ENCODE measurements around the gene PANK2. TPM values are rescaled to one million over a fixed set of nuclear protein-coding genes. Genes with fewer than 3 reads are reported as not detected.

The PANK2 gene
- total and polyA plus RNA-seq, 10 donors, result 23.0 to 74.4 (median 64.3) TPM

DNA sequence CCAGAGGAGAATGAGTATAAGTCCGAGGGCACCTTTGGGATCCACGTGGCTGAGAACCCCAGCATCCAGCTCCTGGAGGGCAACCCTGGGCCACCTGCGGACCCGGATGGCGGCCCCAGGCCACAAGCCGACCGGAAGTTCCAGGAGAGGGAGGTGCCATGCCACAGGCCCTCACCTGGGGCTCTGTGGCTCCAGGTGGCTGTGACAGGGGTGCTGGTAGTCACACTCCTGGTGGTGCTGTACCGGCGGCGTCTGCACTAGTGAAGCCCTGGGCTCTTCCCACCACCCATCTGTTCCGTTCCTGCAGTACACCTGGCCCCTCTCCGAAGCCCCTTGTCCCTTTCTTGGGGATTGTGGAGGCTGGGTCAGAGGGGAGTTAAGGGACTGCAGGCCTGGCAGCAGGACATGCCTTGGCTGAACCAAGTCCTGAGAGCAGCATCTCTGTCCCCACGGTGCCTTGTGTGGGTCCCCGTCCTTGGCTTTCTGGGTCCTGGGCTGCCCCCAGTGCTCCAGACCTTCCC lies 23.2 kb upstream of the PANK2 start:
- Histone ChIP-seq H3K4me1 (peaks cover 0 to 7% (median 0%) of the 10 kb centered on the region in 6 donors), H3K27me3 (replicated peaks in 1 of 7) (no peaks in the 10 kb centered on the region), H3K9me3 (no peaks in the 10 kb centered on the region), H3K4me3 (no peak overlapping the region), H3K27ac (no peak overlapping the region), H3K36me3 (peaks cover 4 to 98% (median 81%) of the 10 kb centered on the region in 6 donors)
- WGBS, 5 donors, result 90 to 96% (median 94%) methylated on average over 9 to 14 of the region's 14 CpGs
- TF ChIP-seq POLR2AphosphoS5 (IDR thresholded peaks at IDR 0.05) (no peak), POLR2A (IDR thresholded peaks at IDR 0.05) (no peak)
- TF ChIP-seq, protein P1, sequence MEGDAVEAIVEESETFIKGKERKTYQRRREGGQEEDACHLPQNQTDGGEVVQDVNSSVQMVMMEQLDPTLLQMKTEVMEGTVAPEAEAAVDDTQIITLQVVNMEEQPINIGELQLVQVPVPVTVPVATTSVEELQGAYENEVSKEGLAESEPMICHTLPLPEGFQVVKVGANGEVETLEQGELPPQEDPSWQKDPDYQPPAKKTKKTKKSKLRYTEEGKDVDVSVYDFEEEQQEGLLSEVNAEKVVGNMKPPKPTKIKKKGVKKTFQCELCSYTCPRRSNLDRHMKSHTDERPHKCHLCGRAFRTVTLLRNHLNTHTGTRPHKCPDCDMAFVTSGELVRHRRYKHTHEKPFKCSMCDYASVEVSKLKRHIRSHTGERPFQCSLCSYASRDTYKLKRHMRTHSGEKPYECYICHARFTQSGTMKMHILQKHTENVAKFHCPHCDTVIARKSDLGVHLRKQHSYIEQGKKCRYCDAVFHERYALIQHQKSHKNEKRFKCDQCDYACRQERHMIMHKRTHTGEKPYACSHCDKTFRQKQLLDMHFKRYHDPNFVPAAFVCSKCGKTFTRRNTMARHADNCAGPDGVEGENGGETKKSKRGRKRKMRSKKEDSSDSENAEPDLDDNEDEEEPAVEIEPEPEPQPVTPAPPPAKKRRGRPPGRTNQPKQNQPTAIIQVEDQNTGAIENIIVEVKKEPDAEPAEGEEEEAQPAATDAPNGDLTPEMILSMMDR (IDR thresholded peaks at IDR 0.05 in 8 of 11, conservative IDR thresholded peaks at IDR 0.05 in 3 of 11), result no peak
- DNase-seq, result no peak
- intact Hi-C loops (cut with DNase I; ENCODE audit: low total_unique reads), result no loop called here

DNA sequence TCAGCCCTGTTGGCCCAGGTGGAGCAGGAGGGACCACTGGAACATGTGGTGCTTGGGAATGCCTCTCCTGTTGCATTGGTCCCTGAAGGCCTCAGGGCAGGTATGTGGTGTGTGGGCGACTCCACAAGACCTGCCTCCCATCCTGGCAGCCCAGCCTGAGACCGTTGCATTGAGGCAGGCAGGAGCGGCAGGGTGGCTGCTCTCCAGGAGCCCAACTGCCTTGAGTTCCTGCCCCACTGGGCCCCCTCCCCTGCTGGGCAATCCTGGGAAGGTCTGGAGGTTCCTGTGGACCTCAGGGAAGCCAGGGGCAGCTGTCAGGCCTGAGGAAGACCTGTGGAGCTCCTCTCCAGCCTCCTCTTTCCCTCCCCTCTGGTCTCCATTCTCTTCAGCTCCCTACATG lies 22.7 kb upstream of the PANK2 start:
- Histone ChIP-seq H3K27ac (no peak overlapping the region), H3K9me3 (no peaks in the 10 kb centered on the region), H3K36me3 (peaks cover 7 to 98% (median 81%) of the 10 kb centered on the region in 6 donors), H3K27me3 (replicated peaks in 1 of 7) (no peaks in the 10 kb centered on the region), H3K4me1 (peaks cover 0 to 7% (median 0%) of the 10 kb centered on the region in 6 donors), H3K4me3 (no peak overlapping the region)
- intact Hi-C loops (cut with DNase I; ENCODE audit: low total_unique reads), result no loop called here
- TF ChIP-seq POLR2A (IDR thresholded peaks at IDR 0.05), result no peak
- TF ChIP-seq, protein P1 (IDR thresholded peaks at IDR 0.05 in 8 of 11, conservative IDR thresholded peaks at IDR 0.05 in 3 of 11), result no peak
- peak in 1 of 3 donors; percentile 64 for TF ChIP-seq POLR2AphosphoS5 (IDR thresholded peaks at IDR 0.05)
- no peak for DNase-seq
- 80 to 91% (median 82%) methylated on average over 1 to 3 of the region's 3 CpGs for WGBS, 5 donors

DNA sequence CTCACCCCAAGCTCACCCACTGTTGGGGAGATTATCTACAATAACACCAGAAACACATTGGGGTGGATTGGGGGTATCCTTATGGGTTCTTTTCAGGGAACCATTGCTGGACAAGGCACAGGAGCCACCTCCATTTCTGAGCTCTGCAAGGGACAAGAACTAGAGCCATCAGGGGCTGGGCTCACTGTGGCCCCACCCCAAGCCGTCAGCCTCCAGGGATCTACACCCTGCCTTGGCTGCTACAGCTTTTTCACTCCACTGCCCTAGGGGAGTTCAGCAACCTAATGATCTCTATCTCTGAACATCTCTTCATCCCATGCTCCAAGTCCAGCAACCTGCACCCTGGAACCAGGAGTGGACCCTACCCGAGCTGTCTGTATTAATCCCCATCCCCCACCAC lies 21.4 kb upstream of the PANK2 start:
- intact Hi-C loops (cut with DNase I; ENCODE audit: low total_unique reads), result no loop called here
- TF ChIP-seq POLR2A (IDR thresholded peaks at IDR 0.05) (no peak), POLR2AphosphoS5 (IDR thresholded peaks at IDR 0.05) (no peak)
- TF ChIP-seq, protein P1 (IDR thresholded peaks at IDR 0.05 in 8 of 11, conservative IDR thresholded peaks at IDR 0.05 in 3 of 11), result no peak
- H3K27me3 ChIP-seq (replicated peaks in 1 of 7), result no peaks in the 10 kb centered on the region
- no peak overlapping the region for H3K27ac ChIP-seq
- DNase-seq, result no peak
- peaks cover 0 to 7% (median 0%) of the 10 kb centered on the region in 6 donors for H3K4me1 ChIP-seq
- peaks cover 4 to 98% (median 70%) of the 10 kb centered on the region in 6 donors for H3K36me3 ChIP-seq
- WGBS, 5 donors, result 63 to 87% (median 81%) methylated on average over 2 of the region's 2 CpGs
- H3K9me3 ChIP-seq, result no peaks in the 10 kb centered on the region
- H3K4me3 ChIP-seq, result no peak overlapping the region

DNA sequence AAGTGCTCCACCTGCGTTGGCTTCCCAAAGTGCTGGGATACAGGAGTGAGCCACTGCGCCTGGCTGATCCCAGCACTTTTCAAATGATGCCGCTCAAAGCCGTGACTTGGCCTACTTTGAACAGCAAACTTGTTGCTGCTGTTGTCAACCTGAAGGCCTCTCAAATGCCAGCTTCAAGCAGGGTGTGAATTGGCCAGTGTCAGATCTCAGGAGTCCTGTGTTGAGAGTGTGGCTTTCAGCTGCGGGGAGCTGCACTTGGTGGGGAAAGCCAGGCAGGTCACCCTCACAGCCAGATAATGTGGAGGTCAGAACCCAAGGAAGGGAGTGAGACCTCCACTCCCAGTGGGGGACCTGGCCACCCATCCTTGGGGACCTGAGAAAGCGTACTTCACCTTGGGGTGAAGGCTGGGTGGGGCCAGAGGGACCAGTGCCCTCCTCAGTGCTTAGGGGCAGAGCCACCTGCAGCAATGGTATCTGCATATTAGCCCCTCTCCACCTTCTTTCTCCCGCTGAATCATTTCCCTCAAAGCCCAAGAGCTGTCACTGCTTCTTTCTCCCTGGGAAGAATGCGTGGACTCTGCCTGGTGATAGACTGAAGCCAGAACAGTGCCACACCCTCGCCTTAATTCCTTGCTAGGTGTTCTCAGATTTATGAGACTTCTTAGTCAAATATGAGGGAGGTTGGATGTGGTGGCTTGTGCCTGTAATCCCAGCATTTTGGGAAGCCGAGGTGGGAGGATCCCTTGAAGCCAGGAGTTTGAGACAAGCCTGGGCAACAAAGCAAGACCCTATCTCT lies 19.1 kb upstream of the PANK2 start:
- H3K9me3 ChIP-seq, result no peaks in the 10 kb centered on the region
- H3K36me3 ChIP-seq, result peaks cover 4 to 97% (median 61%) of the 10 kb centered on the region in 6 donors
- WGBS, 5 donors, result 93 to 99% (median 96%) methylated on average over 10 of the region's 10 CpGs
- no peak for DNase-seq
- intact Hi-C loops (cut with DNase I; ENCODE audit: low total_unique reads), result no loop called here
- H3K4me3 ChIP-seq, result no peak overlapping the region
- H3K27ac ChIP-seq, result no peak overlapping the region
- TF ChIP-seq, protein P1 (IDR thresholded peaks at IDR 0.05 in 8 of 11, conservative IDR thresholded peaks at IDR 0.05 in 3 of 11), result no peak
- TF ChIP-seq POLR2AphosphoS5 (IDR thresholded peaks at IDR 0.05) (peak; percentile 14 to 33 (median 24)), POLR2A (IDR thresholded peaks at IDR 0.05) (no peak)
- H3K4me1 ChIP-seq, result peaks cover 0 to 6% (median 2%) of the 10 kb centered on the region in 6 donors
- H3K27me3 ChIP-seq (replicated peaks in 1 of 7), result no peaks in the 10 kb centered on the region

Data from spleen (tissue), 11 donors.